K562 (cell line): ENCODE data around the gene DELE1. TPM values are rescaled to one million over a fixed set of nuclear protein-coding genes. Genes with fewer than 3 reads are reported as not detected.
A peak's percentile ranks its signal among the peaks of the same experiment; 100 is the strongest.

Experiments
- ELF1 ChIP-seq: fragments of 200-800 bp; sonication (Bioruptor generic); IDR thresholded peaks from 2 replicates; pipeline ENCODE4 v1.6.1; 2016; ENCODE audit warnings: missing genetic modification characterization, missing compliant biosample characterization
- HMG20B ChIP-seq: fragments of 250-450 bp; sonication (Bioruptor Pico); IDR thresholded peaks from 2 replicates; pipeline ENCODE4 v1.5.0; 2021; ENCODE audit warnings: mild to moderate bottlenecking
- KDM5B ChIP-seq: fragments of 200-600 bp; sonication (generic); IDR thresholded peaks from 2 replicates; pipeline ENCODE4 v1.6.1; 2012; ENCODE audit warnings: low read depth, mild to moderate bottlenecking, moderate library complexity, low read length, control low read depth, inconsistent platforms; ENCODE audit not compliant: insufficient replicate concordance
- KLF6 ChIP-seq: fragments of 250-450 bp; sonication (Bioruptor Pico); IDR thresholded peaks from 2 replicates; pipeline ENCODE4 v1.4.0; 2020; ENCODE audit warnings: mild to moderate bottlenecking, moderate library complexity, borderline replicate concordance
- POU5F1 ChIP-seq: fragments of 150-350 bp; IDR thresholded peaks from 2 replicates; pipeline ENCODE4 v1.6.1; 2014; ENCODE audit warnings: borderline replicate concordance, low read length, low read depth, mild to moderate bottlenecking; ENCODE audit not compliant: partially characterized antibody
- SIRT6 ChIP-seq: IDR thresholded peaks from one replicate; pipeline ENCODE4 v1.6.1; 2012; ENCODE audit warnings: low read depth, mild to moderate bottlenecking, control low read depth, inconsistent platforms, low read length, moderate library complexity
- SREBF2 ChIP-seq: sonication (generic); formaldehyde crosslinking; IDR thresholded peaks from 2 replicates; pipeline ENCODE4 v1.4.0; 2020; ENCODE audit warnings: mild to moderate bottlenecking, missing genetic modification reagents
- TFAM ChIP-seq: fragments of 250-450 bp; sonication (Bioruptor Pico); conservative IDR thresholded peaks from 2 replicates; pipeline ENCODE4 v1.5.0; 2021; ENCODE audit warnings: mild to moderate bottlenecking, moderate library complexity
- ZFP36 ChIP-seq: fragments of 150-350 bp; IDR thresholded peaks from 2 replicates; pipeline ENCODE4 v1.6.1; 2018; ENCODE audit warnings: low read length, low read depth; ENCODE audit not compliant: partially characterized antibody
- ZNF583 ChIP-seq: fragments of 250-450 bp; sonication (Bioruptor Pico); IDR thresholded peaks from 2 replicates; pipeline ENCODE4 v1.4.0; 2020
- ZNF584 ChIP-seq: fragments of 200-800 bp; sonication (Bioruptor generic); IDR thresholded peaks from 2 replicates; pipeline ENCODE4 v1.6.1; 2016; ENCODE audit warnings: low read depth, mild to moderate bottlenecking, missing genetic modification characterization, missing compliant biosample characterization
- ZNF778 ChIP-seq: fragments of 450-650 bp; formaldehyde crosslinking; IDR thresholded peaks from 2 replicates; pipeline ENCODE4 v1.4.0; 2020; ENCODE audit warnings: mild to moderate bottlenecking, moderate library complexity
- ZNF830 ChIP-seq: fragments of 250-450 bp; sonication (Bioruptor Pico); IDR thresholded peaks from 2 replicates; pipeline ENCODE4 v1.5.0; 2021; ENCODE audit warnings: mild to moderate bottlenecking
- polyA plus RNA-seq, 8 experiments: library from polyadenylated mRNA; depleted of rRNA in 4 of 8; stranded (reverse) in 5 of 8; unstranded in 3 of 8; fragments of >200 nt; fragmentation: Nextera tagmentation in 2 of 8; fragmentation: Illumina TruSeq in 1 of 8; extraction: Ambion mirVana in 2 of 8; extraction: Trizol in 1 of 8; gene quantifications; 2 replicates each; pipeline versions ENCODE4 v1.2.1 to v1.2.3, GENCODE V29; 2011 to 2014; ENCODE audit warnings: inconsistent platforms in 1 of 8, missing spikeins in 1 of 8
- total RNA-seq, 7 experiments: library from RNA; depleted of rRNA in 6 of 7; stranded (reverse); fragments of >200 nt in 6 of 7; fragmentation: Illumina TruSeq in 2 of 7; extraction: Trizol in 2 of 7; gene quantifications; 2 replicates each; pipeline versions ENCODE4 v1.2.1 to v1.2.3, GENCODE V29; 2011 to 2021; ENCODE audit warnings: low replicate concordance in 1 of 7
- TF ChIP-seq, protein P1 (sequence below), 2 experiments: fragments of 450-650 bp; IDR thresholded peaks; 2 replicates each; pipeline ENCODE4 v1.6.1; 2018; ENCODE audit warnings: mild to moderate bottlenecking in 2 of 2, low read depth in 1 of 2; ENCODE audit not compliant: partially characterized antibody in 2 of 2
- TF ChIP-seq, protein P2 (sequence below): fragments of 250-450 bp; sonication (Bioruptor Pico); IDR thresholded peaks from 2 replicates; pipeline ENCODE4 v1.9.0; 2021; ENCODE audit warnings: mild to moderate bottlenecking, inconsistent platforms
- TF ChIP-seq, protein P3 (sequence below): fragments of 250-450 bp; sonication (Bioruptor Pico); IDR thresholded peaks from 2 replicates; pipeline ENCODE4 v1.4.0; 2020; ENCODE audit warnings: mild to moderate bottlenecking, moderate library complexity
- TF ChIP-seq, protein P4 (sequence below): sonication (generic); formaldehyde crosslinking; IDR thresholded peaks from 2 replicates; pipeline ENCODE4 v1.8.0; 2022; ENCODE audit warnings: mild to moderate bottlenecking, missing genetic modification reagents

DELE1 gene
- total and polyA plus RNA-seq, 9 of the 15 experiments (the other 6 are each of a cell fraction or from before 2014, with no cell fraction given) = 16.6 to 74.4 (median 49.8) TPM

DNA sequence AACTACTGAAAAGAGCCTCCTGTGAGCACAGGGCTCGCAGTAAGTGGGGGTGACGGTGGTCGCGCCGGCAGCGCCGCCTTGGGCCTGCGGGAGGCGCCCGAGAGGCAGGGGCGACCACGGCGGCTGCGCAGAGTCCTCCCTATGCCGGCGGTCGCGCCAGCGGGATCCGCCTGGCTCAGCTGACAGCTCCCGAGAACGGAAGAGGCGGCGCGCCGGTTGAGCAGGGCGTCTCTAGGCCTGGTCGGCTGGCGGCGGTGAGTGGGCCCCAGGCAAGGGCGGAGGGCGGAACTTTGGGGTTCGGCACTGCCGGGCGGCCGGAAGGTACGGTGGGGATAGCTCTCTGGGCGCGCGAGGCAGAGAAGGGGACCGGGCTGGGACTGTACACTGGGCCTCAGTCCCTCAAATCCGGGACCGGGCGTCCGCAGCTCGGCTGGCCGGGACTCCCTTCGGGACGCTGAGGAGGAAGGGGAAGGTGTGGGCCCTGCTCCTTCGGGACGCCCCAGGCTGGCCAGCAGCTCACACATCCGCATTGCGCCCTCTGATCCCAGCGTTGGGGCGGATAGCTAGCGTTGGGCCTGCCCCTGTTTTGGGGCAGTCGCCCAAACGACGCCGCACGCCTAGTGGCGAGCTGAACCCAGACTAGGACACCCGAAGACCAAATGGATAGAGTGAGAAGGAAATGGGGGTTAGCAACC, 45.4 kb downstream of the DELE1 start, which contains the start of gene RNF14 (continued):
- no peak for TF ChIP-seq SREBF2 (CRISPR knock-in tag)
- TF ChIP-seq, protein P1, sequence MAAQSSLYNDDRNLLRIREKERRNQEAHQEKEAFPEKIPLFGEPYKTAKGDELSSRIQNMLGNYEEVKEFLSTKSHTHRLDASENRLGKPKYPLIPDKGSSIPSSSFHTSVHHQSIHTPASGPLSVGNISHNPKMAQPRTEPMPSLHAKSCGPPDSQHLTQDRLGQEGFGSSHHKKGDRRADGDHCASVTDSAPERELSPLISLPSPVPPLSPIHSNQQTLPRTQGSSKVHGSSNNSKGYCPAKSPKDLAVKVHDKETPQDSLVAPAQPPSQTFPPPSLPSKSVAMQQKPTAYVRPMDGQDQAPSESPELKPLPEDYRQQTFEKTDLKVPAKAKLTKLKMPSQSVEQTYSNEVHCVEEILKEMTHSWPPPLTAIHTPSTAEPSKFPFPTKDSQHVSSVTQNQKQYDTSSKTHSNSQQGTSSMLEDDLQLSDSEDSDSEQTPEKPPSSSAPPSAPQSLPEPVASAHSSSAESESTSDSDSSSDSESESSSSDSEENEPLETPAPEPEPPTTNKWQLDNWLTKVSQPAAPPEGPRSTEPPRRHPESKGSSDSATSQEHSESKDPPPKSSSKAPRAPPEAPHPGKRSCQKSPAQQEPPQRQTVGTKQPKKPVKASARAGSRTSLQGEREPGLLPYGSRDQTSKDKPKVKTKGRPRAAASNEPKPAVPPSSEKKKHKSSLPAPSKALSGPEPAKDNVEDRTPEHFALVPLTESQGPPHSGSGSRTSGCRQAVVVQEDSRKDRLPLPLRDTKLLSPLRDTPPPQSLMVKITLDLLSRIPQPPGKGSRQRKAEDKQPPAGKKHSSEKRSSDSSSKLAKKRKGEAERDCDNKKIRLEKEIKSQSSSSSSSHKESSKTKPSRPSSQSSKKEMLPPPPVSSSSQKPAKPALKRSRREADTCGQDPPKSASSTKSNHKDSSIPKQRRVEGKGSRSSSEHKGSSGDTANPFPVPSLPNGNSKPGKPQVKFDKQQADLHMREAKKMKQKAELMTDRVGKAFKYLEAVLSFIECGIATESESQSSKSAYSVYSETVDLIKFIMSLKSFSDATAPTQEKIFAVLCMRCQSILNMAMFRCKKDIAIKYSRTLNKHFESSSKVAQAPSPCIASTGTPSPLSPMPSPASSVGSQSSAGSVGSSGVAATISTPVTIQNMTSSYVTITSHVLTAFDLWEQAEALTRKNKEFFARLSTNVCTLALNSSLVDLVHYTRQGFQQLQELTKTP (IDR thresholded peaks at IDR 0.05; ENCODE audit: low read depth in 1 of 2, partially characterized antibody in 2 of 2) = peak in 1 of 2 experiments; percentile 56
- no peak for TF ChIP-seq ZNF830 (CRISPR knock-in tag)
- peak; percentile 76 for TF ChIP-seq KDM5B
- no peak for TF ChIP-seq HMG20B (CRISPR knock-in tag)
- no peak for TF ChIP-seq ZFP36
- no peak for TF ChIP-seq SIRT6
- no peak for TF ChIP-seq POU5F1
- TF ChIP-seq ZNF584 (CRISPR knock-in tag) = no peak
- TF ChIP-seq, protein P2, sequence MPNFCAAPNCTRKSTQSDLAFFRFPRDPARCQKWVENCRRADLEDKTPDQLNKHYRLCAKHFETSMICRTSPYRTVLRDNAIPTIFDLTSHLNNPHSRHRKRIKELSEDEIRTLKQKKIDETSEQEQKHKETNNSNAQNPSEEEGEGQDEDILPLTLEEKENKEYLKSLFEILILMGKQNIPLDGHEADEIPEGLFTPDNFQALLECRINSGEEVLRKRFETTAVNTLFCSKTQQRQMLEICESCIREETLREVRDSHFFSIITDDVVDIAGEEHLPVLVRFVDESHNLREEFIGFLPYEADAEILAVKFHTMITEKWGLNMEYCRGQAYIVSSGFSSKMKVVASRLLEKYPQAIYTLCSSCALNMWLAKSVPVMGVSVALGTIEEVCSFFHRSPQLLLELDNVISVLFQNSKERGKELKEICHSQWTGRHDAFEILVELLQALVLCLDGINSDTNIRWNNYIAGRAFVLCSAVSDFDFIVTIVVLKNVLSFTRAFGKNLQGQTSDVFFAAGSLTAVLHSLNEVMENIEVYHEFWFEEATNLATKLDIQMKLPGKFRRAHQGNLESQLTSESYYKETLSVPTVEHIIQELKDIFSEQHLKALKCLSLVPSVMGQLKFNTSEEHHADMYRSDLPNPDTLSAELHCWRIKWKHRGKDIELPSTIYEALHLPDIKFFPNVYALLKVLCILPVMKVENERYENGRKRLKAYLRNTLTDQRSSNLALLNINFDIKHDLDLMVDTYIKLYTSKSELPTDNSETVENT = peak; percentile 80
- TF ChIP-seq, protein P3, sequence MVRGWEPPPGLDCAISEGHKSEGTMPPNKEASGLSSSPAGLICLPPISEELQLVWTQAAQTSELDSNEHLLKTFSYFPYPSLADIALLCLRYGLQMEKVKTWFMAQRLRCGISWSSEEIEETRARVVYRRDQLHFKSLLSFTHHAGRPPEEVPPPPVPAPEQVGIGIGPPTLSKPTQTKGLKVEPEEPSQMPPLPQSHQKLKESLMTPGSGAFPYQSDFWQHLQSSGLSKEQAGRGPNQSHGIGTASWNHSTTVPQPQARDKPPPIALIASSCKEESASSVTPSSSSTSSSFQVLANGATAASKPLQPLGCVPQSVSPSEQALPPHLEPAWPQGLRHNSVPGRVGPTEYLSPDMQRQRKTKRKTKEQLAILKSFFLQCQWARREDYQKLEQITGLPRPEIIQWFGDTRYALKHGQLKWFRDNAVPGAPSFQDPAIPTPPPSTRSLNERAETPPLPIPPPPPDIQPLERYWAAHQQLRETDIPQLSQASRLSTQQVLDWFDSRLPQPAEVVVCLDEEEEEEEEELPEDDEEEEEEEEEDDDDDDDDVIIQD (CRISPR knock-in tag) = no peak
- TF ChIP-seq ELF1 (tag) = peak; percentile 82
- no peak for TF ChIP-seq ZNF778 (CRISPR knock-in tag)
- TF ChIP-seq ZNF583 = peak; percentile 70; the same call in 1 of the 2 replicates
- no peak for TF ChIP-seq TFAM (CRISPR knock-in tag)
- TF ChIP-seq KLF6 (CRISPR knock-in tag) = peak; percentile 71; the same call in 1 of the 2 replicates
- TF ChIP-seq, protein P4, sequence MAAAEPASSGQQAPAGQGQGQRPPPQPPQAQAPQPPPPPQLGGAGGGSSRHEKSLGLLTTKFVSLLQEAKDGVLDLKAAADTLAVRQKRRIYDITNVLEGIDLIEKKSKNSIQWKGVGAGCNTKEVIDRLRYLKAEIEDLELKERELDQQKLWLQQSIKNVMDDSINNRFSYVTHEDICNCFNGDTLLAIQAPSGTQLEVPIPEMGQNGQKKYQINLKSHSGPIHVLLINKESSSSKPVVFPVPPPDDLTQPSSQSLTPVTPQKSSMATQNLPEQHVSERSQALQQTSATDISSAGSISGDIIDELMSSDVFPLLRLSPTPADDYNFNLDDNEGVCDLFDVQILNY = 0 out of 2 replicates have a peak, but pooled peaks have one; percentile 45
